T-helper 9 cell (primary cell): ENCODE measurements around the gene COL12A1.

Source experiments
- DNase-seq: peaks from one replicate; pipeline ENCODE4 v3.0.0-alpha.2; 2020

COL12A1 gene

GRCh38 chr6:75142721-75143120 is 63.1 kb downstream of the COL12A1 start:
- DNase-seq = no peak

GRCh38 chr6:75135876-75136275 is 70.0 kb downstream of the COL12A1 start:
- no peak for DNase-seq

GRCh38 chr6:75135450-75135849 is 70.4 kb downstream of the COL12A1 start:
- no peak for DNase-seq

- DNase-seq = no peak
These were observed 75.1 kb downstream of the COL12A1 start for GRCh38 chr6:75130784-75131183.

GRCh38 chr6:75128878-75129570 is 76.8 kb downstream of the COL12A1 start:
- no peak for DNase-seq

GRCh38 chr6:75126518-75126917 is 79.3 kb downstream of the COL12A1 start:
- no peak for DNase-seq

- no peak for DNase-seq
These were observed 80.9 kb downstream of the COL12A1 start for GRCh38 chr6:75124983-75125382.

- no peak for DNase-seq
These were observed 81.8 kb downstream of the COL12A1 start for GRCh38 chr6:75124085-75124484.

GRCh38 chr6:75118925-75119515 is 86.8 kb downstream of the COL12A1 start:
- no peak for DNase-seq

- DNase-seq = no peak
These were observed 88.2 kb downstream of the COL12A1 start for GRCh38 chr6:75117701-75118100.

- no peak for DNase-seq
These were observed 88.9 kb downstream of the COL12A1 start for GRCh38 chr6:75116946-75117345.

GRCh38 chr6:75115481-75115880 is 90.4 kb downstream of the COL12A1 start:
- no peak for DNase-seq

GRCh38 chr6:75114806-75115205 is 91.0 kb downstream of the COL12A1 start:
- DNase-seq = no peak

- no peak for DNase-seq
These were observed 91.7 kb downstream of the COL12A1 start for GRCh38 chr6:75114195-75114594.

- no peak for DNase-seq
These were observed 92.4 kb downstream of the COL12A1 start for GRCh38 chr6:75113446-75113845.

GRCh38 chr6:75109765-75110164 is 96.1 kb downstream of the COL12A1 start:
- no peak for DNase-seq

- DNase-seq = no peak
These were observed 96.8 kb downstream of the COL12A1 start for GRCh38 chr6:75109022-75109421.

GRCh38 chr6:75108333-75108974 is 97.4 kb downstream of the COL12A1 start:
- no peak for DNase-seq

- no peak for DNase-seq
These were observed 97.9 kb downstream of the COL12A1 start for GRCh38 chr6:75107913-75108312.

GRCh38 chr6:75106426-75106825 is 99.4 kb downstream of the COL12A1 start:
- DNase-seq = no peak

GRCh38 chr6:75103431-75103830 is 102.4 kb downstream of the COL12A1 start:
- no peak for DNase-seq

- DNase-seq = no peak
These were observed 103.6 kb downstream of the COL12A1 start for GRCh38 chr6:75102301-75102700.

GRCh38 chr6:75101896-75102295 is 104.0 kb downstream of the COL12A1 start:
- no peak for DNase-seq

- no peak for DNase-seq
These were observed 107.1 kb downstream of the COL12A1 start for GRCh38 chr6:75098709-75099108.
